Activated naive CD8-positive, alpha-beta T cell (primary cell): ENCODE measurements around the gene MICA.
A peak's percentile ranks its signal among the peaks of the same experiment; 100 is the strongest.
"Not testable (repeated sequence)": the region's sequence is repeated elsewhere in the genome, so short reads cannot be mapped to it uniquely, and the experiment has no call there.

Source experiments
- H3K27ac Mint-ChIP-seq: one replicate; pipeline ENCODE4 v1.8.0; 2021; ENCODE audit warnings: mixed read lengths
- H3K27me3 Mint-ChIP-seq: one replicate; pipeline ENCODE4 v1.8.0; 2021; ENCODE audit warnings: mixed read lengths
- H3K36me3 Mint-ChIP-seq: one replicate; pipeline ENCODE4 v1.8.0; 2021; ENCODE audit warnings: mixed read lengths
- H3K4me1 Mint-ChIP-seq: one replicate; pipeline ENCODE4 v1.8.0; 2021; ENCODE audit warnings: low read depth, mixed read lengths
- H3K4me3 Mint-ChIP-seq: one replicate; pipeline ENCODE4 v1.8.0; 2021; ENCODE audit warnings: mild to moderate bottlenecking, mixed read lengths
- H3K9me3 Mint-ChIP-seq: one replicate; pipeline ENCODE4 v1.8.0; 2021; ENCODE audit warnings: low read depth, mixed read lengths

Gene MICA

GRCh38 chr6:31395832-31396231 lies 7.6 kb upstream of the MICA start:
- Mint-ChIP-seq H3K9me3 (no peaks in the 10 kb centered on the region), H3K27ac (no peak overlapping the region), H3K27me3 (no peaks in the 10 kb centered on the region), H3K36me3 (peaks cover 4% of the 10 kb centered on the region), H3K4me3 (no peak overlapping the region), H3K4me1 (peaks cover 19% of the 10 kb centered on the region)

DNA sequence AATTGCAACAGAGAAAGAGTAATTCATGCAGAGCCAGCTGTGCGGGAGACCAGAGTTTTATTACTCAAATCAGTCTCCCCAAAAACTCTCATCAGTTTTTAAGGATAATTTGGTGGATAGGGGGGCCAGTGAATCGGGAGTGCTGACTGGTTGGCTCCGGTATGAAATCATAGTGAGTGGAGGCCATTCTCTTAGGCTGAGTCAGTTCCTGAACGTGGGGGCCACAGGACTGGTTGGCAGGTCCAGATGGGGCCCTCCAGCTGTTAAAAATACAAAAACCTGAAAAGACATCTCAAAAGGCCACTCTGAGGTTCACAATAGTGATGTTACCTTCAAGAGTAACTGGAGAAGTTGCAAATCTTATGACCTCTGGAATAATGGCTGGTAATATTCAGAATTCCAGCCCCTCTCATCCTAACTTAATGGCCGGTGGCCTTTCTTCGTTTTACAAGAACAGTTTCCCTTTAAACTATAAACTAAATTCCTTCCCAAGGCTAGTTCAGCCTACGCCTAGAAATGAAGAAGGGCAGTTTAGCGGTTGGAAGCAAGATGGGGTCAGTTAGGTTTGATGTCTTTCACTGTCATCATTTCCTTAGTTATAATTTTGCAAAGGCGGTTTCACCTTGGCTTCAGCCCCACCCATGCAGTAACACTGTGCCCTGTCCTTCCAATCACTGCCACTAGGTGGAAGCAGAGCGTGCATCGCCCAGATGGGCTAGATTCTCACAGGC lies 6.8 kb upstream of the MICA start:
- H3K4me1 Mint-ChIP-seq = peaks cover 27% of the 10 kb centered on the region
- no peaks in the 10 kb centered on the region for H3K9me3 Mint-ChIP-seq
- no peak overlapping the region for H3K27ac Mint-ChIP-seq
- no peaks in the 10 kb centered on the region for H3K27me3 Mint-ChIP-seq
- peak overlapping the region; percentile 60 for H3K4me3 Mint-ChIP-seq
- peaks cover 4% of the 10 kb centered on the region for H3K36me3 Mint-ChIP-seq

DNA sequence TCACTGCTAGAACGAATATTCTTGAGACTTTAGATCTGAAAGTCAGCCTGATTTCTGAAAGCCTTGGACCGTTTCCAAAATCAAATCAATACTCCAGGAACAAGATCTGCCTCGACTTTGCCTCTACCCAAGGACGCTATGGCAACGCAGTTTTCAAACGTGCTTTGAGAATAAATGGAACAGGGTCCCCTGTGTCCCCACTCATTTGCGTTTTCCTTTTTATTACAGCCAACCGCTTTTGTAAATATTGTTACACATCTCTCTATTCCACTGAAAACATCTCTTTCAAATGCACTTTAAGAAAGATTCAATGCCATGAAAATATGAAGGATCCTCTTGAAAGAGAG lies 6.3 kb upstream of the MICA start:
- H3K27me3 Mint-ChIP-seq, H3K9me3 Mint-ChIP-seq, H3K27ac Mint-ChIP-seq, H3K36me3 Mint-ChIP-seq: not testable (repeated sequence)
- Mint-ChIP-seq H3K4me1 (peaks cover 32% of the 10 kb centered on the region), H3K4me3 (peak overlapping the region; percentile 60)

- Mint-ChIP-seq H3K9me3 (no peaks in the 10 kb centered on the region), H3K27me3 (no peaks in the 10 kb centered on the region), H3K4me3 (no peak overlapping the region), H3K36me3 (peaks cover 4% of the 10 kb centered on the region), H3K4me1 (peaks cover 41% of the 10 kb centered on the region), H3K27ac (no peak overlapping the region)
Observed at GRCh38 chr6:31397901-31398525, 5.4 kb upstream of the MICA start.

DNA sequence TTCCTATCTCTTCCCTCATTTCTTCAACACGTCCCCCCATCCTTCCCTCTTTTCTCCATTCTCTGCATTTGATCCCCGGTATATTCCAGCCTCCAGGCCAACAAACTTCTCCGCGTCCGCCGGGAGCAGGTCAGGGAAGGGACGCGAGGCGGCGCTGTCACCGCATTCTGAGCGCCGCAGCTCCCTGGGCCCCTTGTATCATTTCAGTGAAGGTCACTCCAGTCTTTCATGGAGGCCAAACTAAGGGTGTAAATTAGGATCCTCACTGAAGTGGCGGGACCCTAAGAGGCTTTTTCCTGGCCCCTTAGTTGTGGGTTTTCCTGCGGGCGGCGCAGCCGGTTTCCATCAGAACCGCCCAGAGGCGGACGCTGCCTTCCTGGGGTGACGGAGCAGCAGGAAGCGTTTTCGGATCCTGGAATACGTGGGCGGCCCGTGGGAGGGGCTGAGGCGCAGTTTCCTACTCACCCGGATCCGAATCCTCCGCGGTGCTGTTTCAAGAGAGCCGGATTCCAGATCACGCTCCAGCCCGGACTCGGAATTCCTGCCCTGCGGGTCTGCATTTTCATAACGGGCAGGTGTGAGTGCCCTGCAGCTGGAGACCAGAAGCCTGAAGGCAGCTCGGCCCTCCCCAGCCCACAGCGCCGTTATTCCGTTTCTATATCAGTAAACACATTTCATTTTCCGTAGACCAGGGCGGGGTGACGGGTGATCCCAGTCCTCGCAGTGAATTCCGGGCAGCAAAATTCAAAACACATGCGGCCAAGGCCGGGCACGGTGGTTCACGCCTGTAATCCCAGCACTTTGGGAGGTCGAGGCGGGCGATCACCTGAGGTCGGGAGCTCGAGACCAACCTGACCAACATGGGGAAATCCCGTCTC lies 3.6 kb upstream of the MICA start:
- H3K27me3 Mint-ChIP-seq = no peaks in the 10 kb centered on the region
- H3K36me3 Mint-ChIP-seq = no peaks in the 10 kb centered on the region
- H3K4me3 Mint-ChIP-seq = peak overlapping the region; percentile 88
- peaks cover 49% of the 10 kb centered on the region for H3K4me1 Mint-ChIP-seq
- no peaks in the 10 kb centered on the region for H3K9me3 Mint-ChIP-seq
- peak overlapping the region; percentile 77 for H3K27ac Mint-ChIP-seq

GRCh38 chr6:31400467-31401289 lies 2.7 kb upstream of the MICA start:
- Mint-ChIP-seq H3K9me3 (no peaks in the 10 kb centered on the region), H3K4me1 (peaks cover 54% of the 10 kb centered on the region), H3K36me3 (no peaks in the 10 kb centered on the region), H3K27me3 (no peaks in the 10 kb centered on the region), H3K4me3 (peak overlapping the region; percentile 88), H3K27ac (peak overlapping the region; percentile 77)

DNA sequence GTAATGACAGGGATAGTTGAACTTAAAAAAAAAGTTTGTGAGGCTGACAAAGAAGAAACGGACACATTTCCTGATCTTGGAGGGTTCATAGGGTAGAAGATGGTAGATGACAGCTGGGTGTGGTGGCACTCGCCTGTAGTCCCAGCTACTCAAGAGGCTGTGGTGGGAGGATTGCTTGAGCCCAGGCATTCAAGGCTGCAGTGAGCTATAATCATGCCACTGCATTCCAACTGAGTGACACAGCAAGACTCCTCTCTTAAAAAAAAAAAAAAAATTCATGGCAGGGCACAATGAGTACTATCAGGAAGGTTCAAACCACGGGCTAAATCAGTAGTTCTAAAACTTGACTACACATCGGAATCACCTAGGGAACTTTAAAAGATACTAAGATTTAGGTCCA lies 2.0 kb upstream of the MICA start:
- H3K9me3 Mint-ChIP-seq = no peaks in the 10 kb centered on the region
- H3K4me3 Mint-ChIP-seq = peak overlapping the region; percentile 88
- H3K36me3 Mint-ChIP-seq = no peaks in the 10 kb centered on the region
- peak overlapping the region; percentile 12 for H3K27ac Mint-ChIP-seq
- H3K4me1 Mint-ChIP-seq = peaks cover 61% of the 10 kb centered on the region
- H3K27me3 Mint-ChIP-seq = no peaks in the 10 kb centered on the region

DNA sequence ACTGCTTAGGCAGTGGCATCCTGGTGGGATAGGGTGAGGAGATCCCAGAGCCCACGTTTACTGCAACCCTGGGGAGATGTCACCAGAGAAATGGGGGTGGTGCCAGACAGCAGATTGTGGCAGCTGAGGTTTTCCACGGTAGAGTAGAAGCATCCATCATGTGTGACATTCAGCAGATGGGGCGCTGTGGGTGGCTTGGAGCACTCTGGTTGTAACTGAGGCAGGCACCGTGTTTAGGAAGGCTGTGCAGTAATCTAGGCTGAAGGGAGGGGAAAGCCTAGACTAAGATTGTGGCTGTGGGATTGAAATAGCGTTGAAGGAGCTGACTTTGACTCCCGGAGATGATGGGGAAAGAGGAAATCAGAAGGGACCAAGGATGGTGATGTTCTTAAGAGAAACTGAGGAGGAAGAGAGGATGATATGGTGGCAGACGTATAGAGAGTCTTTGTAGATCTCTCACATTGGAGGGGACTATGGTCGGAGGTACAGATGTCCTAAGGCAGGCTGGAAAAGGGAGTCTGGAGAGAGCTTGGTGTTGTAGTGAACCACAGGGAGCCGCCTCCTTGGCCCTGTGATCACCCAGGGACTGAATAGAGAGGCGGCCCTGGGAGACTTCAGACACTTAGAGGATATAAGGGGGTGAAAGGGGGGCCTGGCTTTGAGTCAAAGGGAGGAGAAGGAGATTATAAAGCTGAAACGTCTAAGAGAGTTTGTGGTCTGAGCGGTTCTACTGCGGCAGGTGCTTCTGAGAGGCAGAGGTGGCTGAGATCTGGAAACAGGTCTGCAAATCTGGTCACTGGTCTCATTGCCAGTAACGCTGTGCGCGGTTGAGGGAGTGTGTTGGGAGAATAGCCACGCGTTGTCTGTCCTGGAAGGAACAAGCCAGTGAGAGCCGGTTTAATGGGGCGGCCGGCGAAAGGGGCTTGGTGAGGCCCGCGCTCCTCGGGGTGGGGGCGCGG lies 792 bp upstream of the MICA start:
- Mint-ChIP-seq H3K4me1 (peaks cover 64% of the 10 kb centered on the region), H3K9me3 (no peaks in the 10 kb centered on the region), H3K4me3 (peak overlapping the region; percentile 88), H3K27me3 (no peaks in the 10 kb centered on the region), H3K27ac (peak overlapping the region; percentile 70), H3K36me3 (no peaks in the 10 kb centered on the region)

- Mint-ChIP-seq H3K4me3 (peak overlapping the region; percentile 88), H3K4me1 (peaks cover 71% of the 10 kb centered on the region), H3K27ac (peak overlapping the region; percentile 9)
- H3K36me3 Mint-ChIP-seq, H3K9me3 Mint-ChIP-seq, H3K27me3 Mint-ChIP-seq: not testable (repeated sequence)
Observed at GRCh38 chr6:31404061-31404364, 618 bp downstream of the MICA start.

DNA sequence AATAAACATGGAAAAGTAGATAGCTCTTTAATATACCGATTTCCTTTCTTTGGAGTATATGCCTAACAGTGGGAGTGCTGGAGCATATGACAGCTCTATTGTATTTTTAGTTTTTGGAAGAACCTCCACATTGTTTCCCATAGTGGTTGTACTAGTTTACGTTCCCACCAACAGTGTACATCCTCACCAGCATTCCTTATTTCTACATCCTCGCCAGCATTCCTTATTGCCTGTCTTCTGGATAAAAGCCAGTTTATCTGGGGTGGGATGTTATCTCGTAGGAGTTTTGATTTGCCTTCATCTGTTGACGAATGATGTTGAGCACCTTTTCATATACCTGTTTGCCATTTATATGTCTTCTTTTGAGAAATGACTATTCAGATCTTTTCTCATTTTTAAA lies 2.6 kb downstream of the MICA start:
- Mint-ChIP-seq H3K4me1 (peaks cover 63% of the 10 kb centered on the region), H3K4me3 (peak overlapping the region; percentile 18), H3K27me3 (no peaks in the 10 kb centered on the region), H3K9me3 (no peaks in the 10 kb centered on the region), H3K27ac (no peak overlapping the region), H3K36me3 (no peaks in the 10 kb centered on the region)

DNA sequence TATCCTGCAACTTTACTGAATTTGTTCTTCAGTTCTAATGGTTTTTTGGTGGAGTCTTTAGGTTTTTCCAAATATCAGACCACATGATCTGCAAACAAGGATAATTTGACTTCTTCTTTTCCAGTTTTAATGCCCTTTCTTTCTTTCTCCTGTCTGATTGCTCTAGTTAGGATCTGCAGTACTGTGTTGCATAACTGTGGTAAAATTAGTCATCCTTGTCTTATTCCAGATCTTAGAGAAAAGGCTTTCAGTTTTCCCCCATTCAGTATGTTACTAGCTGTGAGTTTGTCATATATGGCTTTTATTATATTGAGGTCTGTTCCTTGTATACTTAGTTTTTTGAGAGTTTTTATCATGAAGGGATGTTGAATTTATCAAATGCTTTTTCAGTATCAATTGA lies 4.3 kb downstream of the MICA start:
- H3K9me3 Mint-ChIP-seq = no peaks in the 10 kb centered on the region
- H3K4me1 Mint-ChIP-seq = peaks cover 46% of the 10 kb centered on the region
- no peaks in the 10 kb centered on the region for H3K36me3 Mint-ChIP-seq
- no peak overlapping the region for H3K4me3 Mint-ChIP-seq
- H3K27ac Mint-ChIP-seq = no peak overlapping the region
- H3K27me3 Mint-ChIP-seq = no peaks in the 10 kb centered on the region

DNA sequence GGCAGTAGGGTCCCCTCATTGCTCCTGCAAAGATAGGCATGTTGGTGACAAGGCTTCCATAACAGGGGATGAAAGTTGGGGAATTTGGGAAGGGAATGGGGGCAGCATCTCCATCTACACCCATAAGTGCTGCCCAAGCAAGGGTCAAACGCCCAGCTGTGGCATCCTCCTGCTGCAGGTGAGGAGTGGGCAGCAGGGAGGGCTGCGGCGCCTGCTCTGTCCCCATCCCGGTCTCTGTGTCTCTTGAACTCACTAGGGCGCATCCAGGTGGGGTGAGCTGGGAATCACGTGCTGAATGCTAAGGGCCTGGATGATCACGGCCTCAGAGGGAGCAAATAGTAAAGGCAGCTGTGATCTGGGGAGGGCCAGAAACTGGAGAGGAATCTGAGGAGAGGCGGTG lies 9.1 kb downstream of the MICA start:
- peaks cover 14% of the 10 kb centered on the region for H3K4me1 Mint-ChIP-seq
- H3K36me3 Mint-ChIP-seq = peaks cover 7% of the 10 kb centered on the region
- H3K9me3 Mint-ChIP-seq = no peaks in the 10 kb centered on the region
- no peak overlapping the region for H3K4me3 Mint-ChIP-seq
- H3K27ac Mint-ChIP-seq = peak overlapping the region; percentile 34
- no peaks in the 10 kb centered on the region for H3K27me3 Mint-ChIP-seq

- not testable (repeated sequence) for H3K27ac Mint-ChIP-seq, H3K4me3 Mint-ChIP-seq, H3K4me1 Mint-ChIP-seq, H3K27me3 Mint-ChIP-seq, H3K36me3 Mint-ChIP-seq, H3K9me3 Mint-ChIP-seq
Observed at GRCh38 chr6:31414148-31414770, 10.9 kb downstream of the MICA start.
